GM21367 (cell line): ENCODE data around the gene RNMT.
A peak's percentile ranks its signal among the peaks of the same experiment; 100 is the strongest.

ENCODE experiments used
- ATAC-seq: cut with Tn5 transposase; IDR thresholded peaks from one replicate; pipeline ENCODE4 v1.9.1; 2021; ENCODE audit not compliant: unreplicated experiment

RNMT gene

DNA sequence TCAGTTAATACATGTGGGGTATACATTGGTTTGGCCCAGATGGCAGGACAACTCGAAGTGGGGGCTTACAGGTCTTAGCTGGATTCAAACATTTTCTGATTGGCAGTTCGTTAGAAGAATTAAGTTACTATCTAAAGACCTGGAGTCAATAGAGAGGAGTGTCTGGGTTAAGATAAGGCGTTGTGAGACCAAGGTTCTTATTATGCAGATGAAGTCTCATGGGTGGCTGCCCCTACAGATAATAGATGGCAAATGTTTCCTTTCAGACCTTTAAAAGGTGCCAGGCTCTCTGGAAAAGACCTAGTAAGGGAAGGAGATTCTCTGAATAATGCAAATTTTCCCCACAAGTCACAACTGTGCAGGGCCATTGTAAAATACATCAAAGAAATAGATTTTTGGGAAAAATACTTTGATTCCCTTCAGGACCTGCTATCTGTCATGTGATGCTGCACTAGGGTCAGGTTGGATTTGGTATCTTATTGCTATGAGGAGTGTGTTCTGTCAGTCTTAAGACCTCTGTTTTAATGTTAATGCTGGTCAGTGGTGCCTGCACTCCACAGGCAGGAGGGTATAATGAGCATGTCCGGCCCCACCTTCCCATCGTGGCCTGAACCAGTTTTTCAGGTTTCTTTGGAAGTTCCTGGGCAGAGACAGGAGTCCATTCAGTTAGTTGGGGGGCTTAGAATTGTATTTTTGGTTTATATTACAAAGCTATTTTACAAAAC, 83.2 kb downstream of the RNMT start:
- ATAC-seq = no peak

DNA sequence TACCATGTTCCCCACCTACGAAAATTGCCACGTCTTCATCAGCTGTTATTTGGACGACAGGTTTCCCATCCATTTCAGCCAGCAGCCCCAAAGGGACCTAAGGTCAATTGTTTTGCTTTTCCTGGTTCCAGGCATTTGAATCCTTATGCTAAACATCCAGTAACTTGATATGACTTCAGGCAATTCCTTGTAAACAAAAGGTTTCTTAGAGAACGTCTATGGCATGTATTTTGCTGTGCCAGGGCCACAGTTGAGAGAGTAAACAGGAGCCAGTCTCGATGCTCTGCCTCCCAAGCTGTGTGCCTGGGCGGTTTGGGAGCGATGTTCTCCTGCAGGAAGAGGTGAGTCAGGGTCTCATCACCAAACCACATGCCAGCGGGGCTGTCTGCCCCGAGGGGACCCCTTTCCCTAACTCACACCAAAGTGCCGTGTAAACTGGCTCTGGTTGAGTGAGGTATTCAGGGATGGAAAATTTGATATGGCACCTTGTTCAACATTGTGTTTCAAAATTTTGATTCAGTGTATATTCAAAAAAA, 84.5 kb downstream of the RNMT start:
- no peak for ATAC-seq

DNA sequence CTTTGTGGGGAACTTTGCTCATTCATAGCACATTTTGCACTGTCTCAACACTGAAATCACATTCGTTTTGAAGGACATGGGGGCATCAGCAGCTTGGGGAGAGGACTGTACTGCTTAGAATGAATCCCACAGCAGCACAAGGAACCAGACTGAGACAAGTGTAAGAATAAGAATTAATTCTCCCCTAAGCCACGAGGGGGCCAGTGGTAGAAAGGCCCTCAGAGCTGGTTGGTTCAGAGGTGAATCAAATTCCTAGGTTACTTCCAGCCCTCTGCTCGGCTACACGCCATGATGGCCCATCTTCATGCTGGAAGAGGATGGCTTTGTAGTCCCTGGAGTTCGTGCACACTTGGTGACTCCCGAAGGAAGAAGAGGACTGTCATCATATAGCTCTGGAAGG, 85.5 kb downstream of the RNMT start:
- no peak for ATAC-seq

DNA sequence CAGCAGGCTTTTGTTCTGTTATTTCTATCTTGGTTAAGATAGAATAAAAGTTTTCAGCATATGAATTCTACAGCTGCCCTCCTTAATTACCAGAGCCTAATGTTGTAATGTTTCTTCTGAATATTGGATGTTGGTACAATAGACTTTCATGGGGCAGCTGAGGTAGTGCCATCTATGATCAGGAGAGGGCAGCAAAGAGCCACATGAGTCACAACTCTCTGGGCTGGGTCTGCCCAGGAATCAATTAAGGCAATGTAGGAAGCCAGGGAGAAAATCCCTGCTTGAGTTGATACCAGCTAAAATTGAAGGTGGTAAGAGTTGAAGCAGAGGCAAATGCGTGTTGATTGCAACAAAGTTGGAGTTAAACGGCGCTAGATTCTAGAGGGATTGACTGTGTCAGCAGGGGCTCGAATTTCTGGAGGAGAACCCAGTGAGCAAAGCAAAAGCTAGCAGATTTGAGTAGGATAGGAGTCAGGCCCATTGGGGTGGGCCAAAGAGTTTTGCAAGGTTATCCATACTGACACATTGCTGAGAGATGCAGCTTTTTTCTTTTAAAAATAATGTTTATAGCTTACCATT, 86.9 kb downstream of the RNMT start:
- ATAC-seq = peak; percentile 78
